Measurements from ENCODE around the gene ZC3H10. TPM values are rescaled to one million over a fixed set of nuclear protein-coding genes. Genes with fewer than 3 reads are reported as not detected.
A peak's percentile ranks its signal among the peaks of the same experiment; 100 is the strongest.

Gene ZC3H10
- total and polyA plus RNA-seq, 2 of the 13 experiments (the other 11 are each of a cell fraction or from before 2014, with no cell fraction given), result 0.70 to 2.3 TPM

- TF ChIP-seq ZBTB40 (IDR thresholded peaks at IDR 0.05) (no peak), ZBTB40 (CRISPR knock-in tag; IDR thresholded peaks at IDR 0.05) (peak; percentile 50; the same call in 1 of the 2 replicates), RFXAP (CRISPR knock-in tag; IDR thresholded peaks at IDR 0.05; ENCODE audit: borderline replicate concordance) (peak; percentile 76; the same call in 1 of the 2 replicates), SPEN (CRISPR knock-in tag; IDR thresholded peaks at IDR 0.05; ENCODE audit: low read depth) (0 out of 2 replicates have a peak, but pooled peaks have one; percentile 44), ZNF678 (CRISPR knock-in tag; IDR thresholded peaks at IDR 0.05) (0 out of 2 replicates have a peak, but pooled peaks have one; percentile 14), ZNF552 (CRISPR knock-in tag; IDR thresholded peaks at IDR 0.05; ENCODE audit: borderline replicate concordance) (no peak), MIER3 (CRISPR knock-in tag; IDR thresholded peaks at IDR 0.05; ENCODE audit: borderline replicate concordance) (peak; percentile 18; the same call in 1 of the 2 replicates), CHCHD3 (CRISPR knock-in tag; IDR thresholded peaks at IDR 0.05) (peak; percentile 75), TBL1XR1 (IDR thresholded peaks at IDR 0.05; ENCODE audit: borderline replicate concordance, low read length, partially characterized antibody) (no peak), ZNF790 (CRISPR knock-in tag; IDR thresholded peaks at IDR 0.05; ENCODE audit: borderline replicate concordance) (no peak; the same call in 1 of the 2 replicates), PCBP1 (IDR thresholded peaks at IDR 0.05; ENCODE audit: borderline replicate concordance, low read depth, low read length) (no peak; the same call in 1 of the 2 replicates)
- TF ChIP-seq, protein P1, sequence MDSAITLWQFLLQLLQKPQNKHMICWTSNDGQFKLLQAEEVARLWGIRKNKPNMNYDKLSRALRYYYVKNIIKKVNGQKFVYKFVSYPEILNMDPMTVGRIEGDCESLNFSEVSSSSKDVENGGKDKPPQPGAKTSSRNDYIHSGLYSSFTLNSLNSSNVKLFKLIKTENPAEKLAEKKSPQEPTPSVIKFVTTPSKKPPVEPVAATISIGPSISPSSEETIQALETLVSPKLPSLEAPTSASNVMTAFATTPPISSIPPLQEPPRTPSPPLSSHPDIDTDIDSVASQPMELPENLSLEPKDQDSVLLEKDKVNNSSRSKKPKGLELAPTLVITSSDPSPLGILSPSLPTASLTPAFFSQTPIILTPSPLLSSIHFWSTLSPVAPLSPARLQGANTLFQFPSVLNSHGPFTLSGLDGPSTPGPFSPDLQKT (CRISPR knock-in tag; IDR thresholded peaks at IDR 0.05; ENCODE audit: borderline replicate concordance), result 0 out of 2 replicates have a peak, but pooled peaks have one; percentile 8
- TF ChIP-seq, protein P2, sequence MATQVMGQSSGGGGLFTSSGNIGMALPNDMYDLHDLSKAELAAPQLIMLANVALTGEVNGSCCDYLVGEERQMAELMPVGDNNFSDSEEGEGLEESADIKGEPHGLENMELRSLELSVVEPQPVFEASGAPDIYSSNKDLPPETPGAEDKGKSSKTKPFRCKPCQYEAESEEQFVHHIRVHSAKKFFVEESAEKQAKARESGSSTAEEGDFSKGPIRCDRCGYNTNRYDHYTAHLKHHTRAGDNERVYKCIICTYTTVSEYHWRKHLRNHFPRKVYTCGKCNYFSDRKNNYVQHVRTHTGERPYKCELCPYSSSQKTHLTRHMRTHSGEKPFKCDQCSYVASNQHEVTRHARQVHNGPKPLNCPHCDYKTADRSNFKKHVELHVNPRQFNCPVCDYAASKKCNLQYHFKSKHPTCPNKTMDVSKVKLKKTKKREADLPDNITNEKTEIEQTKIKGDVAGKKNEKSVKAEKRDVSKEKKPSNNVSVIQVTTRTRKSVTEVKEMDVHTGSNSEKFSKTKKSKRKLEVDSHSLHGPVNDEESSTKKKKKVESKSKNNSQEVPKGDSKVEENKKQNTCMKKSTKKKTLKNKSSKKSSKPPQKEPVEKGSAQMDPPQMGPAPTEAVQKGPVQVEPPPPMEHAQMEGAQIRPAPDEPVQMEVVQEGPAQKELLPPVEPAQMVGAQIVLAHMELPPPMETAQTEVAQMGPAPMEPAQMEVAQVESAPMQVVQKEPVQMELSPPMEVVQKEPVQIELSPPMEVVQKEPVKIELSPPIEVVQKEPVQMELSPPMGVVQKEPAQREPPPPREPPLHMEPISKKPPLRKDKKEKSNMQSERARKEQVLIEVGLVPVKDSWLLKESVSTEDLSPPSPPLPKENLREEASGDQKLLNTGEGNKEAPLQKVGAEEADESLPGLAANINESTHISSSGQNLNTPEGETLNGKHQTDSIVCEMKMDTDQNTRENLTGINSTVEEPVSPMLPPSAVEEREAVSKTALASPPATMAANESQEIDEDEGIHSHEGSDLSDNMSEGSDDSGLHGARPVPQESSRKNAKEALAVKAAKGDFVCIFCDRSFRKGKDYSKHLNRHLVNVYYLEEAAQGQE (IDR thresholded peaks at IDR 0.05; ENCODE audit: borderline replicate concordance in 1 of 2, low read depth in 1 of 2, low read length in 2 of 2), result peak in 1 of 2 experiments; percentile 32; a peak in 1 of 4 replicates
Observed at GRCh38 chr12:56079723-56080555, 38.1 kb upstream of the ZC3H10 start, which contains the start of gene ERBB3 (continued).

Measured in HepG2 (cell line).